ENCODE data around the gene C5orf22.
"Not testable (repeated sequence)": the region's sequence is repeated elsewhere in the genome, so short reads cannot be mapped to it uniquely, and the experiment has no call there.

C5orf22 gene

GRCh38 chr5:31531888-31532547, at the start of gene C5orf22, which contains the start of gene DROSHA:
TSS of gene C5orf22 (plus strand) at chr5:31532301. CDS start at chr5:31532393, 92 bp downstream.
TSS of gene DROSHA (minus strand) at chr5:31532093. CDS start at chr5:31529059, 3,034 bp downstream.
- DNase-seq = peak; percentile 68

DNA sequence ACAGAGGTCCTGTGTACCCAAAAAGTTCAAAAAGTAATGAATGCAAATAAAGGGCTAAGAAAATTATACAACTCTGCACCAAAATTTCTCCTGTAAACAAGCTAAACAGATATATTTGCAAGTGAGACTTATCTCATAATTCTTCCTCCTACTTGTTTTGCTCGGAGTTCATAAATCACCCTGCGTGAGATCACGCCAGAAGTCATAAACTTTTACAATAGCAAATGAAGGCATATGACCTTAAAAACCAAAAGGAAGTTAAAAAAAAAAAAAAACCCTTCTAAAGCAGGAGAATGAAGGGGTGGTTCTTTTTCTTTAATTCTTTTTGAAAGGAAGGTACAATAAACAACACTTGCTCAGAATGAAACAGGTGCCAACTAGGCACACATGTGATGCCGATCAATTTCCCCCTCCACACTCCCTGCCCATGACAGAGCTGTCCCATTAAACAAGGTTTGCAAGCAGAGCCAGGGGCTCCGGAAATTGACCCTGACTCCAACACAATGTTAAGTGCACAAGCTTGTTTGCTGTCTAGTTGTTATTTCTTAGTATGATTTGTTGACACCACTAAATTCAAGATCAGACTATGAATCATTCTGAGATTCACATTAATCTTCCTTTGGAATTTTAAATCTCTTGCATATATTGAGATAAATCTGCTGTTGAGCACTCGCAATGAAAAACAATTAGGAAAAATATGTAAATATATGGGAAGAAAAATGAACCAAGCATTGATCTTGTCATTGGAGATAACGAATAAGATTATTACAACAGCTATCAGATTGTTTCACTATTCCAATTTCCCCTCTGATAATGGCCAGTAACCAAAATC, 46.5 kb upstream of the C5orf22 start:
- no peak for DNase-seq

- no peak for DNase-seq
Observed at GRCh38 chr5:31486441-31486840, 45.7 kb upstream of the C5orf22 start.

- no peak for DNase-seq
Observed at GRCh38 chr5:31487506-31487905, 44.6 kb upstream of the C5orf22 start.

GRCh38 chr5:31492869-31493268, 39.2 kb upstream of the C5orf22 start:
- DNase-seq = no peak

- DNase-seq = no peak
Observed at GRCh38 chr5:31495336-31495735, 36.8 kb upstream of the C5orf22 start.

DNA sequence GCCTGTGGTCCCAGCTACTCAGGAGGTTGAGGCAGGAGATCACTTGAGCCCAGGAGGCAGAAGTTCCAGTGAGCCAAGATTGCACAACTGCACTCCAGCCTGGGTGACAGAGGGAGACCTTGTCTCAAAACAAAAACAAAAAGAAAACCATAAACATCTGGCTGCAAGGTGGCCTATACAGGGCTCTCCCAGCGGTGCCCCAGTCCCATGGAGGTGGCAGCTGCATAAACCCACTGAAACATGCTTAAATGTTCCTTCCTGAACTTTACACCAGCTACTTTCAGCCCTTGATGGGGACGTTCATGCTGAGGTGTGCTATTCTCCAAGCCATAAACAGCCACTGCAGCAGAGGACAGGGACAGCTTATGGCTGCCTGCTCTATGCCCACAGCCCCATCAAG, 35.8 kb upstream of the C5orf22 start:
- no peak for DNase-seq

DNA sequence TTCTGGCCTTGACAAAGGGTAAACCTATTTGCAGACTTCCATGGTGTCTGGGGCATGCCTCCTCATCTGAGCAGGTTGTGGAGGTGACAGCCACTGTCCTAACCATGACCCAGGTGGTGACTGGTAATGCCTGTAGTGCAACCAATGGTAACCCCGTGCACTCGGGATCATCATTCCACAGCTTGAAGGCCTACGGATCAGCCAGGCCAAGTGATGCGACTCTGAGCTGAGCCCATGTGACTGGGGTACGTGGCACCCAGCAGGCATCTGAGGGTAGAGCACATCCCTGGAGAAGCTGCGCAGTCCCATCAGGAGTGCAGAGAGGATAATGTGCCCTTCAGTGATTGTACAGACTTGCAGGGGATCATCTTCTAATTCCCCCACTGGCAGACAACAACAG, 35.2 kb upstream of the C5orf22 start:
- no peak for DNase-seq

DNA sequence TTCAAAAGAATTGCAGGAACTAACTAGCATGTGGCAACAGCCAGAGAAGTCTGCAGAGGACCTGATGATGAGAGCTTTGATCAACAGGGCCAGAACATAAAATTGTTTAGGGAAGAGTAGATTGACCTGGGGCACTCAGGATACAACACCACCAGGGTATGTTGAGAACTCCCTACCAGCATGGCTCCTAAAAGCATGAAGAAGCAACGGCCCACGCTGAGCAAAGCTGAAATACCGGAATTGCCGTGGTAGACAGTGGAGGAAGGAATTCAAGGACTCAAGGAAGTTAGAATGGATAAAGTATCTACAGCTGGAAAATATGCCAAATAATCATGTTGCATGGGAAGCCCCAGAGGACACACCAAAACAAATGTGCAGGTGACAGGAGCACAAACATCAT, 31.8 kb upstream of the C5orf22 start:
- no peak for DNase-seq

DNA sequence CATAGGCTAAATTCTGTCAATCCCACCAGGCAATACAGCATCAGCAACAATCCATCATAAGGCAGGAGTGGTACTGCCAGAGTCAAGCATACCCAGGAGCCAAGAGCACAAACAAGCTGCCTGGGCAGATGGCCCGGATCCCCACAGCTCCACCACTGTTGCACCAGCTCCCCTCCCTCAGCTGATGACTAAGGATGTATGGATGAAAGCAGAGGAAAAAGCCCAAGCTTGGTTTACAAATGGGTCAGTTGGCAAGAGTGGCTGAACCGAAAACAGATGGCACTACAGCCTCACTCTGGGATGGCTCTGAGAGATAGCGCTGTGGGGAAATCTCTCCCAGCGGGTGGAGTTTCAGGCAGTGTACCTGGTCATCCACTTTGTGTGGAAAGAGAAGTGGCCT, 29.6 kb upstream of the C5orf22 start:
- no peak for DNase-seq

GRCh38 chr5:31504529-31504928, 27.6 kb upstream of the C5orf22 start:
- no peak for DNase-seq

DNA sequence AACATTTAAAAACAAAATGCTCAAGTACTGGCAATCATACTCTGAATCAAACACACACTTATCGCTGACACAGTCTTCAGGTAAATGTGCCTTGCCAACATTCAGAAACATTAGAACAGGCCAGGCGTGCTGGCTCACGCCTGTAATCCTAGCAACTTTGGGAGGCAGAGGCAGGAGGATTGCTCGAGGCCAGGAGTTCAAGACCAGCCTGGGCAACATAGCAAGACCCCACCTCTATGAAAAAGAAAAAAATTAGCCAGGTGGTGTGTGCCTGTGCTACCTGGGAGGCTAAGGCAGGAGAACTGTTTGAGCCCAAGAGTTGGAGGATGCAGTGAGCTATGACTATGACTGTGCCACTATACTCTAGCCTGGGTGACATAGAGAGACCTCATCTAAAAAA, 20.8 kb upstream of the C5orf22 start:
- DNase-seq = no peak

- no peak for DNase-seq
Observed at GRCh38 chr5:31516802-31517201, 15.3 kb upstream of the C5orf22 start.

DNA sequence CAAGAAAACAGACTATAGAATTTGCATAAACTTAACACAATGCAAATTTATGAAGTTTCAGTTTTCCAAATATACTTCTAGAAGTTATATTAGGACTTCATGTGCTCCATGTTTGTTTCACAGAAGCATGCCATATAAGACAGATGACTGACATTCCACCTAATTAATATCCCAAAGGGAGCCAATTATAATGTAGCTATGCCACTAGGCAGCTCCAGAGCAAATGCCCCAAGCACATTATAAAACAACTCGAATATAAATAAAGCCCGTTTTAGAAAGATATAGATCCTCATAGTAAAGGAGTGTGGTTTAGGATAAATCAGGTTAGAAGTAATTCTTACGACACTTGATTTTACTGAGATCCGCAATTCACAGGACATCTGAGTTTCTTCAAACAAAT, 9.1 kb upstream of the C5orf22 start:
- DNase-seq = no peak

- DNase-seq = no peak
Observed at GRCh38 chr5:31530541-31531265, 1.4 kb upstream of the C5orf22 start.

GRCh38 chr5:31531543-31531887, 586 bp upstream of the C5orf22 start:
- DNase-seq = no peak

DNA sequence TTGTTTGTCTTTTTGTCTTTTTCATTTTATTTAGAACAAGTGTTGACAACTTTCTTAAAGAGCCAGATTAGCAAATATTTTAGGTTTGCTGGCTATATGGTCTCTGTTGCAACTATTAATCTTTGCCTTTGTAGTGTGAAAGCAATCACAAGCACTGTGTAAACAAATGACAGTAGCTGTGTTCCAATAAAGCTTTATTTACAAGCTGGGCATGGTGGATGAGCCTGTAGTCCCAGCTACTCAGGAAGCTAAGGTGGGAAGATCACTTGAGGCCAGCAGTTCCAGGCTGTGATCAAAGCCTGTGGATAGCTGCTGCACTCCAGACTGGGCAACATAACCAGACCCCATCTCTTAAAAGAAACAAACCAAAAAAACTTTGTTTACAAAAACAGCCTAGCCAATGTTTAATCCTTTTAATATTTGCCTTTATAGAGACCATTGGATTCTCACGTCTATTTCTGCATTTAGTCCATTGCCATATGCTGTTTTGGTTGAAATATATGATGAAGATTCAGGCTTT, 2.5 kb downstream of the C5orf22 start:
- DNase-seq = no peak

- DNase-seq = no peak
Observed at GRCh38 chr5:31536873-31537272, 4.8 kb downstream of the C5orf22 start.

DNA sequence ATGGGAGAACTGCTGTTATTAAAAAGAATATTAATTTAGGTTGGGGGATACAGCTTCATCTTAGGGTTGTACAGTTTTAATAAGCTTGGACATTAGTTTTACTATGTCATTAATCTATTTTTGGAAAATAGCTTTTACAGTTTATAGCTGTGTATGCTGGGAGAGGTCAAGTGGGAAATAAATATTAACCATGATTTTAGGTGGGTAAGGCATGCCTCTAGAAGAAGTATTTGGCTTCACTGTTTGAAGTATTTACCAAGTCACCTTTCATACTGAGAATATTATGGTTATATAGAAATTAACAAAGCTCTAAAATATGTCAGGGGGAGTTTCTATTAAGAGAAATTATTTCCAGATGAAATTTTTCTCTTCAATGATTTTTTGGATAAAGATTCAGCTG, 5.2 kb downstream of the C5orf22 start:
- no peak for DNase-seq

DNA sequence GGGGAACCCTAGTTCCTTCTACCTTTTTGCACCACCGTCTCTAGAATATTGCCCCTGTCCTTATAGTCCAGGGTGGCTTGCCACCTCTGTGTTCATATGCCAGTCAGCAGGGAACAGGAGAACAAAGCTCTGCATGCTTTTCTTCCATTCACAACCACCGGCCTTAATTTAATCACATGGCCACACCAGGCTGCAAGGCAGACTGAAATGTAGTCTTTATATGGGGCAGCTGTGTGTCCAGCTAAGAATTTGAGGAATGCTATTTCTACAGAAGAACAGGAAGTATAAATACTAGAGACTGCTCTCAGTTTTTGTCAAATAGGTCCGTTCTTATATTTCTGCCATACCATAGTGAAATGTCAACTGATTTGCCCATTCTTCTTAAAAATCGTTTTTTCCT, 5.8 kb downstream of the C5orf22 start:
- no peak for DNase-seq

- DNase-seq = not testable (repeated sequence)
Observed at GRCh38 chr5:31549114-31549513, 17.0 kb downstream of the C5orf22 start.

GRCh38 chr5:31551878-31552277, 19.8 kb downstream of the C5orf22 start:
- DNase-seq = no peak

DNA sequence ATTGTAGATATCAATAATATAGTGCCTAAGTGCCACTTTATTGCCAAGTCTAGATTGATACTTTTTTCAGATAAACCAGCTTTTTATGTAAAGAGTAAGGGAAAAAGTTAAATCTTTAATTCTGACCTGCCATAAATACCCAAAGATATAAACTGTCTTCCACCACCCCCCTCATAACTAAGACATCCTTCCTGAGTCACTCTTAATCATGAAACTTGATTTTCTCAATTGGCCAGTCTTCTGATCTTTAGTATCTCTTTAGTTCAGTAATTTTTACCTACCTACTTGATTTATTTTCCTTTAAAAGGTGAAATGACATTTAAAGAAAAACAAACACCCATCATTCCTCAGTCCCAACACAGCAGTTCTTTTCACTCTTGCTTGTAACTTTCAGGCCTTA, 21.8 kb downstream of the C5orf22 start:
- no peak for DNase-seq

GRCh38 chr5:31554552-31554951, 22.5 kb downstream of the C5orf22 start:
- DNase-seq = no peak
